OCI-LY1 (cell line): ENCODE results near the gene NBEA.

Source experiments
- EZH2 ChIP-seq: fragments of 200-600 bp; sonication (generic), shearing (Covaris generic); IDR thresholded peaks from 2 replicates; pipeline ENCODE4 v1.8.0; 2017; ENCODE audit warnings: borderline replicate concordance, mixed run types, mild to moderate bottlenecking, antibody characterized with exemption, low read length, moderate library complexity, mixed read lengths
- TF ChIP-seq, protein P1 (sequence below): fragments of 200-600 bp; sonication (generic), shearing (Covaris generic); IDR thresholded peaks from 2 replicates; pipeline ENCODE4 v1.5.1; 2017; ENCODE audit warnings: mild to moderate bottlenecking, antibody characterized with exemption, low read length, moderate library complexity, mixed read lengths

DNA sequence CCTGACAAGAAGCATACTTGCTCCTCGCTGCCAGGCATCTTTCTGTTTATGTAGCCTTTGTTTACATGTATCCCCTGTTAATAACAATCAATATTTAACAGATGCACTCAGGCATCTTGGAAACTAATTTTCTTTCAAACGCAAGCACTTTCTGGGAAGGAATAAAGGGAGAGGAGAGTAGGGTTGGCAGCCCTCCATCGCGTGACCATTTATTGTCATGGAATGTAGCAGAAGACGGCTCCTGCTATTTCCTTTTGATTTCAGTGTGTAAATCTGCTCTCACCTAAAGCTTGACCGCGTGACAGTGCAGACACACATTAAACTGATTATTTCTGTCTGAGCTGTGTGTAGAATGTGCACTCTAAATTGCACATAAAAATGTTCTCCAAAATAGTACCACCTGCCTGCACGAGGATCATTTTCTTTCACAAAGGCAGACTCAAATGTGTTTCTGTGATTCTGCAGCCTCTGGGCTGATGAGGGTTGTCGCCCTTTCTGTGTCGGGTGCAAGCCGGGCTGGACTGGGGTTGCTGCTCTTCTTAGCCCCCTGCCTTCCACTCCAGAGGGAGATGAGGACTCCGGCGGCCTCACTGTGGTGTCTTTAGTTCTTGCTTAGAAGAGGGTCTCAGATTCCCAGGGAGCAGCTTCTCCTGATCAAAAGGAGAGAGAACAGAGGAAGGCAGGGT, 757.9 kb downstream of the NBEA start:
- no peak for TF ChIP-seq EZH2
- TF ChIP-seq, protein P1, sequence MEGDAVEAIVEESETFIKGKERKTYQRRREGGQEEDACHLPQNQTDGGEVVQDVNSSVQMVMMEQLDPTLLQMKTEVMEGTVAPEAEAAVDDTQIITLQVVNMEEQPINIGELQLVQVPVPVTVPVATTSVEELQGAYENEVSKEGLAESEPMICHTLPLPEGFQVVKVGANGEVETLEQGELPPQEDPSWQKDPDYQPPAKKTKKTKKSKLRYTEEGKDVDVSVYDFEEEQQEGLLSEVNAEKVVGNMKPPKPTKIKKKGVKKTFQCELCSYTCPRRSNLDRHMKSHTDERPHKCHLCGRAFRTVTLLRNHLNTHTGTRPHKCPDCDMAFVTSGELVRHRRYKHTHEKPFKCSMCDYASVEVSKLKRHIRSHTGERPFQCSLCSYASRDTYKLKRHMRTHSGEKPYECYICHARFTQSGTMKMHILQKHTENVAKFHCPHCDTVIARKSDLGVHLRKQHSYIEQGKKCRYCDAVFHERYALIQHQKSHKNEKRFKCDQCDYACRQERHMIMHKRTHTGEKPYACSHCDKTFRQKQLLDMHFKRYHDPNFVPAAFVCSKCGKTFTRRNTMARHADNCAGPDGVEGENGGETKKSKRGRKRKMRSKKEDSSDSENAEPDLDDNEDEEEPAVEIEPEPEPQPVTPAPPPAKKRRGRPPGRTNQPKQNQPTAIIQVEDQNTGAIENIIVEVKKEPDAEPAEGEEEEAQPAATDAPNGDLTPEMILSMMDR = no peak
